Measurements from ENCODE around the gene LARGE1. TPM values are rescaled to one million over a fixed set of nuclear protein-coding genes. Genes with fewer than 3 reads are reported as not detected.

The LARGE1 gene
- total and polyA plus RNA-seq, 2 of the 8 experiments (the other 6 are each of a cell fraction or from before 2014, with no cell fraction given), result 43.7 to 83.0 TPM

- TF ChIP-seq CHD7 (IDR thresholded peaks at IDR 0.05; ENCODE audit: insufficient replicate concordance, low read length) (no peak), E2F6 (IDR thresholded peaks at IDR 0.05) (no peak), MAX (IDR thresholded peaks at IDR 0.05) (no peak), CTBP2 (IDR thresholded peaks at IDR 0.05; ENCODE audit: borderline replicate concordance, insufficient read depth, insufficient read length, low read length) (no peak), SP2 (IDR thresholded peaks at IDR 0.05; ENCODE audit: low read length) (no peak), TAF1 (IDR thresholded peaks at IDR 0.05; ENCODE audit: low read depth, low read length) (no peak), FOSL1 (IDR thresholded peaks at IDR 0.05; ENCODE audit: insufficient read depth, low read depth, low read length) (no peak), POLR2AphosphoS5 (IDR thresholded peaks at IDR 0.05; ENCODE audit: low read depth, low read length) (no peak), USF2 (IDR thresholded peaks at IDR 0.05; ENCODE audit: low read length) (no peak)
Measured at GRCh38 chr22:33666961-33667619, 253.2 kb downstream of the LARGE1 start (continued).
